ENCODE results near the gene COL6A1.

- no peak for TF ChIP-seq CTCF (IDR thresholded peaks at IDR 0.05)
- no peak for TF ChIP-seq POLR2A (IDR thresholded peaks at IDR 0.05)
Measured at GRCh38 chr21:45934554-45934953, 47.0 kb upstream of the COL6A1 start.
